GM12878 (cell line): ENCODE results near the gene INSL3. TPM values are rescaled to one million over a fixed set of nuclear protein-coding genes. Genes with fewer than 3 reads are reported as not detected.

ENCODE experiments used
- ATAC-seq: fragments of 200-7000 bp; cut with Tn5 transposase; 3 replicates; pipeline ENCODE4 v1.9.1; 2020; ENCODE audit warnings: mild to moderate bottlenecking, moderate library complexity
- BruUV-seq: library from RNA; stranded (reverse); fragments of 400-500 nt; replicated peaks from 2 replicates; lab custom pipeline; 2021; lab: Mats Ljungman, UMichigan
- CTCF ChIA-PET: fragments of 300-600 bp; sonication (Branson Sonifier 250); formaldehyde crosslinking; extraction: SDS; loops from one replicate; lab custom pipeline; 2021; ENCODE audit warnings: inconsistent platforms; lab: Yijun Ruan, JAX
- POLR2A ChIA-PET: fragments of 350-600 bp; formaldehyde crosslinking; extraction: SDS; loops from one replicate; lab custom pipeline; 2021; ENCODE audit warnings: inconsistent platforms; lab: Charles Lee
- RAD21 ChIA-PET: fragments of 300-600 bp; sonication (Branson Sonifier 250); formaldehyde crosslinking; loops from one replicate; lab custom pipeline; 2023; ENCODE audit warnings: antibody characterized with exemption; ENCODE audit not compliant: unreplicated experiment; lab: Charles Lee
- SMC1A ChIA-PET: fragments of 300-600 bp; sonication (Branson Sonifier 250); formaldehyde crosslinking; loops from one replicate; lab custom pipeline; 2023; ENCODE audit not compliant: unreplicated experiment, uncharacterized antibody; lab: Charles Lee
- DNase-seq: peaks from one replicate; pipeline ENCODE4 v3.0.0-alpha.2; 2011; ENCODE audit warnings: low read depth, low spot score
- FAIRE-seq: peaks from 3 replicates; lab custom pipeline; 2011; peaks lifted over from hg19 to GRCh38; lab: Jason Lieb, UNC
- H2AFZ ChIP-seq: 2 replicates; pipeline ENCODE4 v1.6.0; 2011; ENCODE audit warnings: low read depth, low read length, control low read depth; ENCODE audit not compliant: control insufficient read depth
- H3K27ac ChIP-seq: 2 replicates; pipeline ENCODE4 v1.5.1; 2011; ENCODE audit warnings: control low read depth; ENCODE audit not compliant: control insufficient read depth, insufficient read depth
- H3K27me3 ChIP-seq, 2 experiments: replicated peaks in 1 of 2; 2 replicates each; pipeline versions ENCODE4 v1.6.0 to v1.6.1; 2011; ENCODE audit warnings: low read length in 1 of 2; ENCODE audit not compliant: control insufficient read depth in 2 of 2, insufficient read depth in 2 of 2
- H3K36me3 ChIP-seq, 2 experiments: 2 replicates each; pipeline ENCODE4 v1.5.1; 2011; ENCODE audit warnings: low read length in 1 of 2; ENCODE audit not compliant: control insufficient read depth in 2 of 2, insufficient read depth in 2 of 2
- H3K4me1 ChIP-seq: 2 replicates; pipeline ENCODE4 v1.6.1; 2011; ENCODE audit warnings: mild to moderate bottlenecking, low read length, moderate library complexity, mixed read lengths; ENCODE audit not compliant: control insufficient read depth, insufficient read depth
- H3K4me2 ChIP-seq: 2 replicates; pipeline ENCODE4 v1.6.0; 2011; ENCODE audit warnings: control low read depth; ENCODE audit not compliant: control insufficient read depth, insufficient read depth
- H3K4me3 ChIP-seq: fragments of 200-600 bp; sonication (generic); 2 replicates; pipeline ENCODE4 v1.5.1; 2016
- H3K79me2 ChIP-seq: 2 replicates; pipeline ENCODE4 v1.6.0; 2011; ENCODE audit warnings: low read length; ENCODE audit not compliant: control insufficient read depth, insufficient read depth
- H3K9ac ChIP-seq: 2 replicates; pipeline ENCODE4 v1.8.0; 2011; ENCODE audit warnings: low read length, control low read depth, mixed read lengths; ENCODE audit not compliant: control insufficient read depth, insufficient read depth
- H3K9me3 ChIP-seq: replicated peaks from 3 replicates; pipeline ENCODE4 v1.5.1; 2011; ENCODE audit warnings: mild to moderate bottlenecking, low read length; ENCODE audit not compliant: control insufficient read depth, insufficient read depth
- H4K20me1 ChIP-seq: 2 replicates; pipeline ENCODE4 v1.6.0; 2011; ENCODE audit not compliant: control insufficient read depth, insufficient read depth
- BACH1 ChIP-seq: fragments of 450-650 bp; IDR thresholded peaks from 2 replicates; pipeline ENCODE4 v1.6.1; 2017; ENCODE audit warnings: mild to moderate bottlenecking, borderline replicate concordance
- ETV6 ChIP-seq, 2 experiments: fragments of 450-650 bp in 1 of 2; IDR thresholded peaks in 1 of 2; conservative IDR thresholded peaks in 1 of 2; 2 replicates each; pipeline ENCODE4 v1.6.1; 2014; ENCODE audit warnings: antibody characterized with exemption in 1 of 2, borderline replicate concordance in 1 of 2, low read depth in 1 of 2, mild to moderate bottlenecking in 1 of 2, moderate library complexity in 1 of 2
- JUND ChIP-seq: IDR thresholded peaks from 2 replicates; pipeline ENCODE4 v1.6.1; 2012; ENCODE audit warnings: low read depth, mild to moderate bottlenecking, low read length, improper control_type of control experiment, moderate library complexity
- NR2F1 ChIP-seq: fragments of 450-650 bp; conservative IDR thresholded peaks from 2 replicates; pipeline ENCODE4 v1.6.1; 2017; ENCODE audit warnings: mild to moderate bottlenecking
- PRDM15 ChIP-seq: fragments of 450-650 bp; formaldehyde crosslinking; IDR thresholded peaks from 2 replicates; pipeline ENCODE4 v1.4.0; 2020; ENCODE audit warnings: mild to moderate bottlenecking, moderate library complexity
- SIN3A ChIP-seq: IDR thresholded peaks from 2 replicates; pipeline ENCODE4 v1.6.1; 2012; ENCODE audit warnings: low read depth, low read length, improper control_type of control experiment
- SREBF1 ChIP-seq: IDR thresholded peaks from 2 replicates; pipeline ENCODE4 v1.6.1; 2012; ENCODE audit warnings: mild to moderate bottlenecking, low read length
- ZBED1 ChIP-seq: IDR thresholded peaks from 2 replicates; pipeline ENCODE4 v1.6.1; 2016; ENCODE audit warnings: borderline replicate concordance
- WGBS: methylation state at CpG from one replicate; pipeline ENCODE4 v1.1.6; 2016; ENCODE audit warnings: low lambda C conversion rate; ENCODE audit not compliant: insufficient replicate concordance, insufficient coverage; ENCODE audit errors: missing lambda C conversion rate; 5-methylcytosine and 5-hydroxymethylcytosine counted together
- in situ Hi-C: fragments of 300-500 bp; cut with MboI; formaldehyde crosslinking; loops from 9 replicates; pipeline ENCODE4 v1.14.3; 2018; ENCODE audit warnings: mixed read lengths
- intact Hi-C: fragments of 100-400 bp; cut with micrococcal nuclease; formaldehyde crosslinking; loops from one replicate; pipeline ENCODE4 v1.14.2; 2022; ENCODE audit not compliant: unreplicated experiment
- polyA plus RNA-seq, 11 experiments: library from polyadenylated mRNA; depleted of rRNA in 4 of 11; unstranded in 6 of 11; stranded (reverse) in 5 of 11; fragments of >200 nt; fragmentation: Nextera tagmentation in 4 of 11; fragmentation: Illumina TruSeq in 1 of 11; extraction: Ambion mirVana in 4 of 11; extraction: Trizol in 1 of 11; gene quantifications; 1 replicate in 1 of 11; 2 replicates in 10 of 11; pipeline versions ENCODE4 v1.2.1 to v1.2.3, GENCODE V29; 2011 to 2016; ENCODE audit warnings: inconsistent platforms in 2 of 11, missing spikeins in 2 of 11, low read depth in 1 of 11
- total RNA-seq, 4 experiments: library from RNA; depleted of rRNA in 3 of 4; stranded (reverse); fragments of >200 nt in 3 of 4; fragmentation: Illumina TruSeq in 1 of 4; extraction: Trizol in 1 of 4; gene quantifications; 2 replicates each; pipeline versions ENCODE4 v1.2.1 to v1.2.3, GENCODE V29; 2013 to 2021

Gene INSL3
- total and polyA plus RNA-seq, 10 of the 15 experiments (the other 5 are each of a cell fraction or from before 2014, with no cell fraction given): 0.27 to 1.9 (median 0.70) TPM

- Histone ChIP-seq H3K27me3 (no peaks in the 10 kb centered on the region), H3K79me2 (no peaks in the 10 kb centered on the region), H3K4me3 (no peak overlapping the region), H3K4me1 (no peaks in the 10 kb centered on the region), H3K4me2 (no peak overlapping the region), H3K27ac (no peak overlapping the region), H3K9me3 (no peaks in the 10 kb centered on the region), H3K36me3 (peaks cover 3 to 6% of the 10 kb centered on the region in 2 experiments; a peak in 3 of 4 replicates), H3K9ac (no peak overlapping the region), H4K20me1 (no peaks in the 10 kb centered on the region), H2AFZ (no peak overlapping the region)
- ChIA-PET CTCF (interaction anchor here (1.4 to 2.2 kb wide), 2 partner anchors 71 to 85 kb away, joined by 3 to 7 read pairs; partner anchors contain the start of gene RPL18A), SMC1A (no interaction called here), POLR2A (no interaction called here), RAD21 (interaction anchor here (1.0 kb wide), 1 partner anchor 13 kb away, joined by 3 read pairs; no protein-coding TSS in a partner anchor)
- TF ChIP-seq ETV6 (conservative IDR thresholded peaks at IDR 0.05 in 1 of 2, IDR thresholded peaks at IDR 0.05 in 1 of 2; ENCODE audit: borderline replicate concordance in 1 of 2, low read depth in 1 of 2) (no peak), PRDM15 (CRISPR knock-in tag) (no peak), SREBF1 (no peak), BACH1 (no peak), ZBED1 (no peak), JUND (no peak), NR2F1 (no peak), SIN3A (no peak)
- 100% methylated on average over 2 of the region's 2 CpGs for WGBS
- DNase-seq: no peak
- no peak for ATAC-seq
- intact Hi-C loops: loop anchor here (10.0 kb wide), 1 partner anchor 146 kb away; the partner anchor contains the start of gene CCDC124
- no peak for FAIRE-seq
- in situ Hi-C loops: no loop called here
- no TSS peak for BruUV-seq
These were observed 32.7 kb downstream of the INSL3 start for GRCh38 chr19:17788632-17789031.
